Epidermal melanocyte (primary cell): Measurements from ENCODE around the gene BCL2L15.
"Not testable (repeated sequence)": the region's sequence is repeated elsewhere in the genome, so short reads cannot be mapped to it uniquely, and the experiment has no call there.

Experiments used
- DNase-seq: peaks from one replicate; pipeline ENCODE4 v3.0.0; 2011; ENCODE audit warnings: low spot score; ENCODE audit not compliant: insufficient read length

The BCL2L15 gene

DNA sequence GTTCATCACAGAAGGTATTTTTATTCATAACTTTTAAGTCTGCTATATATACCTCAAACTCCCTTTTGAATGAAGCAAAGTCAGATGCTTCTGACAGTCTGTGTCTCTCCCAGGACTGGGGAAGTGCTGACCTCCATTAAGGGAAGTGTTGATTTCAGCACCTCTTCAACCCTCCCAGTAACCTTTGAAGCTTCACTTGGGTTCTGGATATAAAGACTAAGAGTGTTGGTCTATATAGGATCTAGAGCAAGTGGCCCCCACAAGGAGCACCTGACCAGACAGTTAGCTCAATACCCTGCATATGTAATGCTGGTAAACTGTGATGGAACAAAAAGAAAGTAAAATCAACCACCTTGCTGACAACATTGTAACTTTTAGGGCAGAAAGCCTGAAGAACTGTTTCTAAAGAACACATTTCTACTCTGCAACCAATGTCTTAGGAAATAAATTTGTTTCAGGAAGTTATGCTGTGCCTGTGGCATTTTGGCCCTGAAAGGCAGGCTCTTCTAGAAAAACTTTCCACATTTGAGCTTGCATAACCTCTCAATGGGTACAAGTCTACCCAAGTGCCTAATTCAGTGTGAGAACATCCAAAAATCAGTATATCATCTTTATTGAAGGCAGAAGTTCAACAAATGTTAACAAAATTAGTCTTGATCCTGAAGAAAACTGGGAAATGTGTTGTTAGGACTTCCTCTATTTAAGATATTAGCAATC, 15.0 kb downstream of the BCL2L15 start:
- no peak for DNase-seq

DNA sequence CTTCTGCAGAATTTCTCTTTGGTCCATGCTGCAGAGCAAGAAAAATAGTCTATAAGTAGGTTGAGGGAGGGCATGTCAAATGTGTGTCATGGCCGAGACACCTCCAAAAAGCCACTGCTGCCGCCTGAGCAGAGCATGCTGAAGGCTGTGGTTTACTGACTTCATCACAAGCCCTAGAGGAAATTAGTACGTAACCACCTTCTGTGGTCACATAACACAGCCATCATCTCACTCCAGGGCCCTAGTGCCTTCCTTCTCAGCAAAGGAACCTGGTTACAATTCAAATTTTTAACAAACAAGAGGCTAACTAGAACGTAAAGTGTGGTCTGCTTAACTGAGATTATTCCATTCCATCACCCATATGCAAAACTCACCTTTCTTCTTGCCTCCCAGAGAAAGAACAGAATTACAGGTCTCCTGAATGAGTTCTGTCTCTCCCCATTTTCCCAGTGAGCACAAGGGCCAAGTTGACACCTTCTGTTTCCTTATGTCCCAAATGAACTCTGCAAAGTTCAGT, 15.7 kb downstream of the BCL2L15 start, which contains the start of gene PTPN22:
Gene PTPN22, minus strand, starts transcription at position 116 of the 517 bp plus-strand sequence.
- no peak for DNase-seq

DNA sequence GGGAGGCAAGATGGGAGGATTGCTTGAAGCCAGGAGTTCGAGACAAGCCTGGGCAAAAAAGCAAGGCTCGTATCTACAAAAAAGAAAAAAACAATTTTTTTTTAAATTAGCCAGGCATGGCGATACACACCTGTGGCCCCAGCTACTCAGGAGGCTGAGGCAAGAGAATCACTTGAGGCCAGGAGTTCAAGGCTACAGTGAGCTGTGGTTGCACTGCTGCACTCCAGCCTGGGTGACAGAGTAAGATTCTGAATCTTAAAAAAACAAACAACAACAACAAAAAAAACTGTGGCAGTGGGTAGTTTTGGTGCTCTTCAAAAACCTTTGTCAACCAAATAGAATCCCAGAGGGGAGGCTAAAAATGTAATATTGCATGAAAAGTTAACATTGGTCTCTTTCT, 16.6 kb downstream of the BCL2L15 start:
- no peak for DNase-seq

DNA sequence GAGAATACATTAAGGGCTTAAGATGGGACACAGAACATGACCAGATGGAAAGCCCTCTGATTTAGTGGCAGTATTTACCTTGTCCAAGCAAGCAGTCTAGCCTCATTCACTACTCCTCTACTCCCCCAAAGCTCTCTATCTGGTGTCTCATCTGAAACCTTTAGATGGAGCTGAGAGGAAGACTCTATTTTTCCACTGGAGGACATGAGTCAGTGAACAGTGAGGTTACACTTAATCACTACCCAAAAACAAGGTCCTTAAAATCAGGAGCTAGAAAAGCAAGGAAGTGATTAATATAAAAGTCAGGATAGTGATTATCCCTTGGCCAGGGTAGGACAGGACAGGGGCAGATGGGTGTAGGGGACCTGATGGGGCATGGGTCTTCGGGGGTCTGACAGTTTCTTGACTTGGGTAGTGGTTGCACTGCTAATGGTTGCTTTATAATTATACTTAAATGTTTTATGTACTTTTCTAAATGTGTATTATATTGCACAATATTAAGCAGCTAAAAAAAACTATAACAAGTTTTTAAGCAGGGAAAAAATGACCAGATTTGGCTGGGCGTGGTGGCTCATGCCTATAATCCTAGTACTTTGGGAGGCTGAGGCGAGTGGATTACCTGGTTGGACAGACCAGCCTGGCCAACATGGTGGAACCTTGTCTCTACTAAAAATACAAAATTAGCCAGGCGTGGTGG, 18.8 kb downstream of the BCL2L15 start:
- no peak for DNase-seq

DNA sequence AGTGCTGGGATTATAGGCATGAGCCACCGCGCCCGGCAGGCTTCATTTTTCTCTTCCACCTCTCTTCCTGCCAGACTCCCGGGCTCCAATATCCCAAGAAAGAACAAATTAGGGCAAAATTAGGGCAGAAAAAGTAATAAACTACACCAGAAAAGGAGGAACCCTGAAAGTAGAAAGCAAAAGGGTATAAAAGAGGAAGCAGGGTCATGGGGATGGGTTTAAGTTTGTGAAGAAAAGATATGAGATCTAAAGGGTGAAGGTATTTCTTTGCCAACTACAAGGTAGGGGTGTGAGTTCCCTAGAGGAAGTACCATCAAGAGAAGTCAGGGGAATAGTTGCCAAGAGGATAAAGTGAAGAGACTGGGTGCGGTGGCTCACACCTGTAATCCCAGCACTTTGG, 25.7 kb downstream of the BCL2L15 start:
- DNase-seq = no peak

DNA sequence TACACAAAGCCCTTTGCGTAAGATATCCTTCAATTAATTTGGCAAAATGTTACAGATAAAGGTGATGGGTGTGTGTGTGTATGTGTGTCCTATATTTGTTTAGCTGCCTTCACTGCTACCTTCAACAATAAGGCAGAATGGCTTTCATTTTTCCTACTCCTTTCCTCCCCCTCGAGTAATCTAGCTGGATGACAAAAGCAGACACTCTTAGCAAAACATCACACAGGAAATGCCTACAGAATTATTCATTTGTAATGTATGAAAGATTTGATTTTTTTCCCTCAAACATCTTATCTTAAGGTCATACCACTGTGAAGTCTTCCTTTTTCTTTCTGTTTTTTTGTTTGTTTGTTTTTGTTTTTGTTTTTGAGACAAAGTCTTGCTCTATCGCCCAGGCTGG, 26.5 kb downstream of the BCL2L15 start:
- no peak for DNase-seq

DNA sequence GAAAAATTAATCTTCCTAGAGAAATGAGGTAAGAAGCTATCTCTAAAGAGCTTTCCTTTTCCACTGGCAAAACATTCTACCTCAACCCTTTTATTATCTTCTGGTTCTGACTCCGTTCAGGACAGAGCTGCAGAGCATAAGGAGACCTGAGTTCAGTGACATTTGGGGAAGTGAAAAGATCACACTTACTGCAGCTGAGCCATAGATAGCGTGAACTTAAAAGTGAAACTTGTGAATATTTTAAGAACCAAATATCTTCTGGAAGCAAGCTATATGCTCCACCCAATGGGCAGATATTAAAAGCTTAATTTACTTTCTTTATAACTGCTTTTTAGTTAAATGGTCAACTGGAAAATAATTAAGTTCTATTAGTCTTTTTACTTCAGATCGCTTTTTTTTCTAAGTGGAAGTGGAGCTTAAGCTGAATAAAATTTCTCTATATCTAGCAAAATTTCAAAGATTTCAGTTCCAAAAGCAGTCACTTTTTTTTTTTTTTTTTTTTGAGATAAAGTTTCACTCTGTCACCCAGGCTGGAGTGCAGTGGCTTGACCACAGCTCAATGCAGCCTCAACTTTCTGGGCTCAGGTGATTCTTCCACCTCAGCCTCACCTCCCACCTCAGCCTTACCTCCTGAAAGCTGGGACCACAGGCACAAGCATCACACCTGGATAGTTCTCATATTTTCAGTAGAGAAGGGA, 27.8 kb downstream of the BCL2L15 start:
- DNase-seq = no peak

DNA sequence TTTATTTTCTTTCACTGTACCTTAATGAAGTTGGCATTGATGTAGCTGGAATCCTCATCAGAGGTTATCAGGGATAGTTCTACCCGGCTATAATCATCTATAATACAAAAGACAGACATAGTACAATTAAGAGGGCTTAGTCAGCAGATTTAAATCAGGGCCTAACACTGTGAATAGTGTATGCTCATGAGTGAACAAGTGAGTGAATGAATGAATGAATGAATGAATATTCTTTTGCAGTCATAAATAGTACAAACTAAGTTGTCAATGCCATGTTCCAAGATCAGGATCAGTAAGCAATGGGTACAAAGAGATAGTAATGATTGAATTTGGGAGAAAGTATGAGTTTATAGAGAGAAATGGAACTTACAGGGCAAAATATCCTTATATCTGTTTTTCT, 28.4 kb downstream of the BCL2L15 start:
- no peak for DNase-seq

DNA sequence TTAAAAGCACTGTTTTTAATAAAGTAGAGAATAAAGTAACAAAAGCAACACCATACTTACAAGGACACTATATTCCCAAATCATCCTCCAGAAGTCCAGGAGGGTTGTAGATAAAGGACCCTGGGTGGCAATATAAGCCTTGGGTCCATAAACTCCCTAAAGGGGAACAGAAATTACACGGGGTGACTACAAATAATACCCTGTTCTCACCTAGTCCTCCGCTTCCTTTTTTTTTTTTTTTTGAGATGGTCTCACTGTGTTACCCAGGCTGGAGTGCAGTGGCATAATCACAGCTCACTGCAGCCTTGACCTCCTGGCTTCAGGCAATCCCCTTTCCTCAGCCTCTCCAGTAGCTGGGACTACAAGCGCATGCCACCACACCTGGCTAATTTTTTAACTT, 29.0 kb downstream of the BCL2L15 start:
- no peak for DNase-seq

DNA sequence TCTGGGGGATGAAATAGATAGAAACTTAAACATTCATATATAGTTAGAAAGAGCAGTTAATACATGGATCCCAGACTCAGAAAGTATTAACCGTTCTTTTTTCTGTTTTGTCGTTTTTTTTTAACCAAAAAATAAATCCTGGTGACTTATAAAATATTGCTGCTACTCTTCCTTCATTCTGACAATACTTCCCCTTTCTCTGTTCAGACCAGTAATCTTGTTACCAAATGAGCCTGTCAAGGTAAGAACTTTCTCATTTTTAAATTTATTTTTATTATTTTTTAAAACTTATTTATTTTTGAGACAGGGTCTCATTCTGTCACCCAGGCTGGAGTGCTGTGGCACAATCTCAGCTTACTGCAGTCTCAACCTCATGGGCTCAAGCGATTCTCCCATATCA, 29.6 kb downstream of the BCL2L15 start:
- no peak for DNase-seq

DNA sequence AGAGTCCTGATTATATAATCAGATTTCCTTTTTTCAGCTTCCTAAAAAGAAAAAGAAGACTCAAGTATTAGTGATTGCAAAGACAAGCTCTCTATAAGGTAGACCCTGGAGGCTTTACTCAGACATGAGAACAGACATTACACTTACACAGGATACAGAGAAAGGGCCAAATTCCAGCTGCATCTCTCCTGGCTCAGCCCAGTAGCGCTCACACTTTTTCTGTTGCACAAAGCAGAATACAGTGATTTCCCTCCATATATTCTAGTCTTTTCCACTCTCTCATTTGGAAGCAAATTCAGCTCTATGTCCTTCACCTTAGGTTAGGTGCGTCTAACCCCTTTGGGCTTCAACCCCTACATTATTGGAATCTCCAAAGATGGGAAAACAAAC, 31.0 kb downstream of the BCL2L15 start:
- no peak for DNase-seq

DNA sequence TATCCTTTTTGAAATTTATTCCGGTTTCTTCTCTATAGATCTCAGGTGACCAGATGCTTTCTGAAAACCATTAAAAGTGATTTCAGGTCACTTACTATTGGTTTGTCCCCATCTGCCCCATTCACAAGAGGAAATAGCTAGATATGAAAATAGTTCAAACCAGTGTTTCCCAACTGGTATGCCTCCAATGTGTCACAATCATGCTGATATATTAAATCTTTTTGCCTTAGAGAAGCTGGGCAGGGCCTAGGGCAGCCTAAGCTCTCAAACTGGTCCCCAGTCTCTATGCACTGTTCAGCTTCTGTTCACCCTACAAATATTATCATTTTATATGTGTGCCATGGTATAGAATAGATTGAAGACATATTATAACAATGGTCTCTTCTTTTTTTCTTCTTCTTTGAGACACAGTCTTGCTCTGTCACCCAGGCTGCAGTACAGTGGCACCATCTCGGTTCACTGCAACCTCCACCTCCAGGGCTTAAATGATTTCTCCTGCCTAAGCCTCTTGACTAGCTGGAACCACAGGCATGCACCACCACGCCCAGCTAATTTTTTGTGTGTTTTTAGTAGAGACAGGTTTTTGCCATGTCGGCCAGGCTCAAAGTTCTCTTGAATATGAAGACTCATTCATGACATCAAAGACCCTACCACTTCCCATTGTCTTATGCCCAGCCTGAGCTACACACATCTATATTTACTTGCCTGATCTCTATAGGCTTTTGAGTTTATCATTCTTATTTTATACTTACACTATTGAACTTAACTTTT, 31.6 kb downstream of the BCL2L15 start:
- DNase-seq = no peak

DNA sequence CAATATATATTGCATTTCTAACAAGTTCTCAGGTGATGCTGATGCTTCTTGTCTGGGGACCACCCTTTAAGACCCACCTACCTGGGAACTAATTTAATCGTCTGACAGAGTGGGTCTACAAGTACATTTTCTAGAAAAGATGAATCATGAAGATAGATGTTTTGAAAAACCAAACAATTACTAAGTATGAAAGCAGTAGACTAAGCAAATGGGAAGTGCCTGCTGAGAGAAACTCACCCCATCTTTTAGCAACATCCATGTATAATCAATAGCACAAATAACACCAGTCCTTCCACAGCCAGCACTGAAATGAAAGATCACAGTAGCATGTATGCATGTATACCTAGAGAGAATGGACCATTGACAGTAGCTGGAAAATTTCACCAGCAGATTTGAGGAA, 33.1 kb downstream of the BCL2L15 start:
- DNase-seq = no peak

DNA sequence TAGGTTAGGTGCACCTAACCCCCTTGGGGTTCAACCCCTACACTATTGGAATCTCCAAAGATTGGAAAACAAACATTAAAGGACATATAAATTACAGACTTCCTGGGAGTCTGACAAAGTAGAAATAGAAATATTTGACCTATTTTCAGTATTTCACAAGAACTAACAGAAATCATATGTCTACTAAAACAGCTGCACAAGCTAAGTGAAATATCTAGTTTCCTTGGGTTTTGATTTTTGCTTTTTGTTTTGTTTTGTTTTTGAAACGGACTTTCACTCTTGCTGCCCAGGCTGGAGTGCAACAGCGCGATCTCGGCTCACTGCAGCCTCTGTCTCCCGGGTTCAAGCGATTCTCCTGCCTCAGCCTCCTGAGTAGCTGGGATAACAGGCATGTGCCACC, 34.7 kb downstream of the BCL2L15 start:
- DNase-seq = not testable (repeated sequence)

DNA sequence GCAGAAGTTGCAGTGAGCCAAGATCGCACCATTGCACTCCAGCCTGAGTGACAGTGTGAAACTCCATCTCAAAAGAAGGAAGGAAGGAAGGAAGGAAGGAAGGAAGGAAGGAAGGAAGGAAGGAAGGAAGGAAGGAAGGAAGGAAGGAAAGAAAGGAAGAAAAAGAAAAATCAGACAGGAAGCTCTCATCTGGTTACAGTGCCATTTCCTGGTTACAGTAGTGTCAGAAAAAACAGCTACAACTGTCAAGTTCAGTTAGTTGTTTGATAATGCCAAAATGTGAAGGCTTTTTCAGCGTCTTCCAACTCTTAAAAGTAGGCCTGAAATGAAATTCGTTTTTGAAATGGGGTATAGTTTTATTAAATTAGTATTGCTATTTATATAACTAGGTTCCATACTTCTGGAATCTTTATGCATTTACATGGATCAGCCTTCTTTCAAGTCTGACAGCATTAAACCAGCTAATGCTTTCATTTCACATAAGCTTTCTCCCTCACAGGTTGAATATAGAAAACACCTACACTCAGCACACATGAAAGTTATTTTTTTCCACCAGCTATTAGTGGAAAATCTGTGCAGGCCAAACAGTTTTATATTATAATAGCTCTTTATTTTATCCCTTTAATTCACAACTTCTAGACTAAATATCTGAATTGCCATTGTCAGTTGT, 37.1 kb downstream of the BCL2L15 start:
- DNase-seq = no peak

DNA sequence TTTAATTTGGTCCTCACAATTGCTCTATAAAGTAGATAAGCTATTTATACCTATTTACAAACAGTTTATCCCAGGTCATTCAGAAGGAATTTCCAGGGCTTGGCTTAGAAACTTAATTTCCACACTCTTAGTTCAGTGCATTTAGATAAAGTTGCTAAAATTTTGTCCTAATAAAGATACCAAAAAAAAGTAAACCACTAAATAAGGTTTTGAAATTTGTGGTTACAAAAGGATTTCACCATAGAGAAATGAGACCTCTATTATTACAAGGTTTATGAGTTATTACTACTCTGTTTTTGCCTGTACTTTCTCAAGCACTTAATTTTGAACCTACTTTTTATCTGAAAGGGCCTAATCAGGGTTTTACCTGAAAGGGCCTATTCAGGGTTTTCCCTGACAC, 38.3 kb downstream of the BCL2L15 start:
- no peak for DNase-seq

DNA sequence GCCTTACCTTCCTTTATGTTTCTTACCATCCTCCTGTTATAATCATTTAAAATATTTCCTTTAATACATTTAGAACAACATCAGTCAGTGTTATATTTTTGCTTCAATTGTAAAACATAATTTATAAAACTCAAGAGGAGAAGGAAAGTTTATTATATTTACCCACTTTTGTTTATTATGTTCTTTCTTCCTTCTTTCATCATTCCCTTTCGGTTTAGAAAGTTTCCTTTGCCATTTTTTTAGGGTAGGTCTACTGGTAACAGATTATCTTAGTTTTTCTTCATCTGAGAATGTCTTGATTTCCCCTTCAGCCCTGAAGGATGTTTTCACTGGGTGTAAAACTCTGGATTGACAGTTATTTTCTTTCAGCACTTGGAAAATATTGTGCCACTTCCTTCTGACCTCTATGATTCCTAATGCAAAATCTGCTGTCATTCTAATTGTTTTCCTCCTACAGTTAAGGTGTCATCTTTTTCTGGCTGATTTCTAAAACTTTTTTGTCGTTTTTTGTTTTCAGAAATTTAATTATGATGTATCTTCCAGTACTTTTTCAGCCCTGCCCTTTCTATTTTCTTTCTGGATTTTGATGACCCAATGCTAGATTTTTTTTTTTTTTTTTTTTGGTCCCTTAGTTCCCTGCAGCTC, 40.9 kb downstream of the BCL2L15 start:
- DNase-seq = no peak

DNA sequence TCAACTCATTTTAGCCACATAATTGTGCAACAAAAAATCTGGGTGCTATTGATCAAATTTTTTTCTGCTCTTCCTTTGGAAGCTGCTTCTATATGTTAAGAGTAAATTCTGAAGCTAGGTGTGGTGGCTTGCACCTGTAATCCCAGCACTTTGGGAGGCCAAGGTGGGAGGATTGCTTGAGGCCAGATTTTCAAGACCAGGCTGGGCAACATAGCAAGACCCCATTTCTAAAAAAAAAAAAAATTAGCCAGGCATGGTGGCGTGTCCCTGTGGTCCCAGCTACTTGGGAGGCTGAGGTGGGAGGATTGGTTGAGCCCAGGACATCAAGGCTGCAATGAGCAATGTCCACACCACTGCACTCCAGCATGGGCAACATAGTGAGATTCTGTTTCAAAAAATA, 50.8 kb downstream of the BCL2L15 start:
- no peak for DNase-seq

DNA sequence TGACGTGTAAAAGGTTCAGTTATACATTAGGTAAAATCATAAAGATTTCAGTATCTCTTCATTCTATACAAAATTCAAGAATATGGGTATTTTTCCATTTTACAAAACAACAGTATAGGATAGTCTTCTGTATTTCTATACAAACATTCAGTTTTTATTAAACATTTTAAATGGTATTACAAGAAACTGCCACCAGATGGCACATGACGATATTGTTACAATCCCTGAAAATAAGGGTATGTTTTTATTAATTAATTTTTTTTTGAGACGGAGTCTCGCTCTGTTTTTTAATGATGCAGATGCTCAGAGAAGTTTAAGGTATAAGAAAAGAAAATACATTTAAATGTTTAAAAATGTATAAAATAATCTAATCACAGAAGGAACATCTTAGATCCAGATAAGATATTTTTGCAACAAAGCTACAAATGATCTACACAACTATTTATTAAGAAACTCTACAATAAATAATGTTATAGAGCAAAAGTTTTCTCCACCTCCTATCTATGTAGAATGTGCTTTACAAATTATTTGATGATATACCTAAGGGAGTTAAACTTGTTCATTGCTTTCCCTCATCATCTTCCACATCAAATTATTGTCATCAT, 51.6 kb downstream of the BCL2L15 start:
- peak; percentile 32 for DNase-seq

DNA sequence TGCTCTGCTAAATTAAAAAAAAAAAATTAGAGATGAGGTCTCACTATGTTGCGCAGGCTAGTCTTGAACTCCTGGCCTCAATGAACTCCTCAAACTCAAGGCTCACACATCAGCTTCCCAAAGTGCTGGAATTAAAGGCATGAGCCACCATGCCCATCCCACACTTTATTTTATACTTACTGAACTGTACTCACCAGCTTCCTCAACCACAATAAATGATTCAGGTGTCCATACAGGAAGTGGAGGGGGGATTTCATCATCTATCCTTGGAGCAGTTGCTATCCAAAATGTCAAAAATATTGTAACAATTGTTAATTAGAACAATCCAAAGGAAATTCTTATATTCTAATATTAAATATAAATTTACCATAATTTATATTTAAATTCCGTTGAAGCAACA, 52.7 kb downstream of the BCL2L15 start:
- DNase-seq = no peak
